ENCODE data around the gene CRMP1.
"Not testable (repeated sequence)": the region's sequence is repeated elsewhere in the genome, so short reads cannot be mapped to it uniquely, and the experiment has no call there.

DNA sequence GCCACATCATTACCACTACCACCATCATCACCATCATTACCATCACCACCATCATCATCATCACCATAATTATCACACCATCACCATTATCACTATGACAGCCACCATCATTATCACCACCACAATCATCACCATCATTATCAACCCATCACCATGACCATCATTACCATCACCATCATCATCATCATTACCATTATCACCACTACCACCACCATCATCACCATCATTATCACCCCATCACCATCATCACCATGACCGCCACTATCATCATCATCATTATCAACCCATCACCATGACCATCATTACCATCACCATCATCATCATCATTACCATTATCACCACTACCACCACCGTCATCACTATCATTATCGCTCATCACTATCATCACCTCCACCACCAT, 36.5 kb downstream of the CRMP1 start:
- TF ChIP-seq, protein P1, sequence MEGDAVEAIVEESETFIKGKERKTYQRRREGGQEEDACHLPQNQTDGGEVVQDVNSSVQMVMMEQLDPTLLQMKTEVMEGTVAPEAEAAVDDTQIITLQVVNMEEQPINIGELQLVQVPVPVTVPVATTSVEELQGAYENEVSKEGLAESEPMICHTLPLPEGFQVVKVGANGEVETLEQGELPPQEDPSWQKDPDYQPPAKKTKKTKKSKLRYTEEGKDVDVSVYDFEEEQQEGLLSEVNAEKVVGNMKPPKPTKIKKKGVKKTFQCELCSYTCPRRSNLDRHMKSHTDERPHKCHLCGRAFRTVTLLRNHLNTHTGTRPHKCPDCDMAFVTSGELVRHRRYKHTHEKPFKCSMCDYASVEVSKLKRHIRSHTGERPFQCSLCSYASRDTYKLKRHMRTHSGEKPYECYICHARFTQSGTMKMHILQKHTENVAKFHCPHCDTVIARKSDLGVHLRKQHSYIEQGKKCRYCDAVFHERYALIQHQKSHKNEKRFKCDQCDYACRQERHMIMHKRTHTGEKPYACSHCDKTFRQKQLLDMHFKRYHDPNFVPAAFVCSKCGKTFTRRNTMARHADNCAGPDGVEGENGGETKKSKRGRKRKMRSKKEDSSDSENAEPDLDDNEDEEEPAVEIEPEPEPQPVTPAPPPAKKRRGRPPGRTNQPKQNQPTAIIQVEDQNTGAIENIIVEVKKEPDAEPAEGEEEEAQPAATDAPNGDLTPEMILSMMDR (IDR thresholded peaks at IDR 0.05), result not testable (repeated sequence)
- TF ChIP-seq POLR2A (IDR thresholded peaks at IDR 0.05), result not testable (repeated sequence)

Measured in body of pancreas (tissue), 4 donors.